Ovary (tissue), 9 donors: ENCODE results near the gene QSER1. TPM values are rescaled to one million over a fixed set of nuclear protein-coding genes. Genes with fewer than 3 reads are reported as not detected.
"Not testable (repeated sequence)": the region's sequence is repeated elsewhere in the genome, so short reads cannot be mapped to it uniquely, and the experiment has no call there.

Experiments
- DNase-seq, 5 donors: peaks; one replicate each; pipeline ENCODE4 v3.0.0-alpha.2; 2019 to 2020
- H3K27ac ChIP-seq, 2 donors: fragments of 200-600 bp; one replicate each; pipeline versions ENCODE4 v1.5.1 to v1.8.0; 2019 to 2022
- H3K27me3 ChIP-seq: fragments of 200-600 bp; one replicate; pipeline ENCODE4 v1.8.0; 2022
- H3K36me3 ChIP-seq: fragments of 200-600 bp; sonication (generic); one replicate; pipeline ENCODE4 v1.5.1; 2019
- H3K4me1 ChIP-seq: one replicate; pipeline ENCODE4 v1.8.1; 2013; ENCODE audit warnings: mild to moderate bottlenecking, moderate library complexity; ENCODE audit not compliant: insufficient read depth
- H3K4me3 ChIP-seq: fragments of 200-600 bp; sonication (generic); one replicate; pipeline ENCODE4 v1.5.1; 2017
- H3K9me3 ChIP-seq, 2 donors: fragments of 200-600 bp in 1 of 2; sonication (generic) in 1 of 2; one replicate each; pipeline versions ENCODE4 v1.5.1 to v1.8.1; 2013 to 2019; ENCODE audit warnings: mild to moderate bottlenecking in 1 of 2, moderate library complexity in 1 of 2
- CTCF ChIP-seq, 3 donors: fragments of 450-650 bp in 2 of 3; fragments of 200-600 bp in 1 of 3; IDR thresholded peaks; one replicate each; pipeline versions ENCODE4 v1.5.1 to v1.8.0; 2016 to 2022; ENCODE audit warnings: antibody characterized with exemption in 3 of 3, mild to moderate bottlenecking in 1 of 3
- EP300 ChIP-seq: sonication (generic); formaldehyde crosslinking; IDR thresholded peaks from one replicate; pipeline ENCODE4 v1.6.1; 2017; ENCODE audit warnings: antibody characterized with exemption
- POLR2A ChIP-seq: fragments of 450-650 bp; IDR thresholded peaks from one replicate; pipeline ENCODE4 v1.6.1; 2017; ENCODE audit warnings: antibody characterized with exemption, mild to moderate bottlenecking, moderate library complexity
- WGBS, 3 donors: extraction: QIAGEN DNeasy Blood & Tissue Kit in 1 of 3; methylation state at CpG; one replicate each; pipeline versions ENCODE4 v1.1.5 to v1.1.7; 2013 to 2017; 5-methylcytosine and 5-hydroxymethylcytosine counted together
- intact Hi-C, 4 donors: fragments of 100-400 bp; cut with DNase I; formaldehyde crosslinking; loops; one replicate each; pipeline versions ENCODE4 v1.11.0 to v1.15.1; 2022 to 2023
- polyA plus RNA-seq, 2 donors: library from polyadenylated mRNA; stranded (reverse); fragments of 200-250 nt in 1 of 2; fragments of 350-450 nt in 1 of 2; fragmentation: Illumina TruSeq in 1 of 2; extraction: RNeasy Lipid Tissue Mini Kit (QIAGEN cat#74804) in 1 of 2; gene quantifications; one replicate each; pipeline ENCODE4 v1.2.3, GENCODE V29; 2013 to 2014
- total RNA-seq, 7 donors: library from RNA; depleted of rRNA in 2 of 7; stranded (reverse); fragments of >200 nt in 2 of 7; fragmentation: NEBNext Ultra II Directional in 3 of 7; extraction: Animal tissue kit (Norgen Biotek cat#: 25700) in 3 of 7; gene quantifications; one replicate each; pipeline versions ENCODE4 v1.1.0 to v1.2.4, GENCODE V29; 2016 to 2023
- donor health status: DM: no; HTN: no; CAD: no; lungs with moderate emphysema.
- donor health status: DM: no; HTN: no; CAD: no.
- donor health status: Bipolar disorder and iron deficiency.
- donor health status: DM: yes; HTN: yes; CAD: no.
- donor health status: DM: no; HTN: no; CAD: no.
- donor health status: DM: yes; HTN: yes; CAD: no.

QSER1 gene
- total and polyA plus RNA-seq, 9 donors, result 7.4 to 50.1 (median 36.5) TPM

- Histone ChIP-seq H3K4me3 (no peak overlapping the region), H3K4me1 (no peaks in the 10 kb centered on the region), H3K27me3 (no peaks in the 10 kb centered on the region), H3K9me3 (no peaks in the 10 kb centered on the region), H3K36me3 (no peaks in the 10 kb centered on the region), H3K27ac (no peak overlapping the region)
- intact Hi-C loops, result no loop called here
- TF ChIP-seq POLR2A (no peak), EP300 (no peak), CTCF (IDR thresholded peaks at IDR 0.05) (no peak)
- 44 to 67% (median 61%) methylated on average over 1 of the region's 1 CpG for WGBS, 3 donors
- no peak for DNase-seq
Observed at GRCh38 chr11:32921204-32921603, 28.6 kb downstream of the QSER1 start.

GRCh38 chr11:32931606-32932005 is 39.0 kb downstream of the QSER1 start:
- Histone ChIP-seq H3K9me3 (no peaks in the 10 kb centered on the region), H3K27ac (no peak overlapping the region), H3K36me3 (no peaks in the 10 kb centered on the region), H3K27me3 (no peaks in the 10 kb centered on the region), H3K4me3 (no peak overlapping the region), H3K4me1 (no peaks in the 10 kb centered on the region)
- 84 to 88% (median 84%) methylated on average over 1 of the region's 1 CpG for WGBS, 3 donors
- TF ChIP-seq CTCF (IDR thresholded peaks at IDR 0.05) (no peak), POLR2A (no peak), EP300 (no peak)
- DNase-seq, result no peak
- intact Hi-C loops, result no loop called here

DNA sequence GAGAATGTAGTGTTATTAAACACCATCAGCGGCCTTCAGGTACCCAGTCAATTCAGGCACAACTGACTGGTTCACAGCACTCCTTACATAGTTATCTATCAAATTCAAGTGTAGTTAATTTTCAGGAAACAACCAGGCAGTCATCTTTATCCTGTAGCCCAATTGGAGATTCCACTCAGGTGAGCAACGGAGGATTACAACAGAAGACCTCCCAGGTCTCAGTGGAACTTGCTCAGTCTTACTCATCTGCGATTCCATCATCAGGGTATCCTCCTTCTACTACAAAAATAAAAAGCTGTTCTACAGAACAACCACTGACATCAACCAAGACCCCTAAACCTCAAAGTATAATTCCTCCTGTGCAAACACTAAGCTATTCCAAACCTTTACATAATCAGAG is 39.6 kb downstream of the QSER1 start:
- Histone ChIP-seq H3K36me3 (no peaks in the 10 kb centered on the region), H3K27me3 (no peaks in the 10 kb centered on the region), H3K9me3 (no peaks in the 10 kb centered on the region), H3K27ac (no peak overlapping the region), H3K4me1 (no peaks in the 10 kb centered on the region), H3K4me3 (no peak overlapping the region)
- WGBS, 3 donors, result 96 to 99% (median 96%) methylated on average over 3 of the region's 3 CpGs
- DNase-seq, result no peak
- intact Hi-C loops, result no loop called here
- TF ChIP-seq EP300, result no peak
- no peak for TF ChIP-seq POLR2A
- no peak for TF ChIP-seq CTCF (IDR thresholded peaks at IDR 0.05)

GRCh38 chr11:32935462-32936029 is 42.9 kb downstream of the QSER1 start:
- intact Hi-C loops, result no loop called here
- no peaks in the 10 kb centered on the region for H3K27me3 ChIP-seq
- no peak overlapping the region for H3K27ac ChIP-seq
- H3K4me3 ChIP-seq, result no peak overlapping the region
- H3K36me3 ChIP-seq, result no peaks in the 10 kb centered on the region
- H3K9me3 ChIP-seq, result no peaks in the 10 kb centered on the region
- TF ChIP-seq EP300, result no peak
- no peak for TF ChIP-seq CTCF (IDR thresholded peaks at IDR 0.05)
- TF ChIP-seq POLR2A, result no peak
- DNase-seq, result no peak
- H3K4me1 ChIP-seq, result peaks cover 3% of the 10 kb centered on the region

DNA sequence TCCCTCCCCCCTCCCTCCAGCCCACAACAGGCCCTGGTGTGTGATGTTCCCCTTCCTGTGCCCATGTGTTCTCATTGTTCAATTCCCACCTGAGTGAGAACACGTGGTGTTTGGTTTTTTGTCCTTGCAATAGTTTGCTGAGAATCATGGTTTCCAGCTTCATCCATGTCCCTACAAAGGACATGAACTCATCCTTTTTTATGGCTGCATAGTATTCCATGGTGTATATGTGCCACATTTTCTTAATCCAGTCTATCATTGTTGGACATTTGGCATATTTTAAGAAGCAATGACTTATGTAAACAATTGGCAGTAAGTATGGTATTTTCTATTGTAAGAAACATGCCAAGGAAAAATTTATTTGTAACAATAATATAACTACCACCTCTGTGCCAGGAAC is 43.6 kb downstream of the QSER1 start:
- DNase-seq, H3K27me3 ChIP-seq, H3K4me3 ChIP-seq, H3K36me3 ChIP-seq, H3K9me3 ChIP-seq, intact Hi-C loops, H3K27ac ChIP-seq, H3K4me1 ChIP-seq: not testable (repeated sequence)
- 98 to 100% (median 100%) methylated on average over 1 of the region's 1 CpG for WGBS, 3 donors

DNA sequence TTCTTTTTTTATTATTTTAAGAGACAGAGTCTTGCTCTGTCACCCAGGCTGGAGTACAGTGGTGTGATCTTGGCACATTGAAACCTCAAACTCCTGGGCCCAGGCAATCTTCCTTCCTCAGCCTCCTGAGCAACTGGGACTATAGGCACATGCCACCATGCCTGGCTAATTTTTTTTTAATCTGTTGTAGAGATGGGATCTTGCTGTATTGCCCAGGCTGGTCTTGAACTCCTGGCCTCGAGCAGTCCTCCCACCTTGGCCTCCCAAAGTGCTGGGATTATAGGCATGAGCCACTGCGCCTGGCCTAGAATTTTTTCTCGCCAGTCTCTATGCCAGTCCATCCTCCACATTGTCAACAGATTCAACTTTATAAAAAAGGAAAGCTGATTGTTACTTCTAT is 44.7 kb downstream of the QSER1 start:
- DNase-seq, H3K36me3 ChIP-seq, H3K27me3 ChIP-seq, intact Hi-C loops, H3K9me3 ChIP-seq, H3K4me1 ChIP-seq, H3K27ac ChIP-seq, H3K4me3 ChIP-seq: not testable (repeated sequence)
- 94 to 100% (median 95%) methylated on average over 3 of the region's 3 CpGs for WGBS, 3 donors
